Left kidney (tissue), 8 donors: Measurements from ENCODE around the gene RASD2. TPM values are rescaled to one million over a fixed set of nuclear protein-coding genes. Genes with fewer than 3 reads are reported as not detected.
"Not testable (repeated sequence)": the region's sequence is repeated elsewhere in the genome, so short reads cannot be mapped to it uniquely, and the experiment has no call there.

ENCODE experiments used
- DNase-seq: peaks from one replicate; pipeline ENCODE4 v3.0.0-alpha.2; 2013
- long read RNA-seq, 8 donors: transcript quantifications; one replicate each; lab custom pipeline, GENCODE V29; 2026
- polyA plus RNA-seq: library from polyadenylated mRNA; unstranded; fragments of 120-200 nt; gene quantifications from one replicate; pipeline ENCODE4 v1.2.1, GENCODE V29; 2013; ENCODE audit not compliant: insufficient read length

RASD2 gene
- 1.5 TPM for polyA plus RNA-seq
- long read RNA-seq, donor 1, partial matches to known transcripts = 0 of 2 reads
- long read RNA-seq, donor 1, other reads (novel, unspliced or antisense) = 0 of 2 reads
- long read RNA-seq, donor 2, partial matches to known transcripts = 0 of 2 reads
- long read RNA-seq, donor 2, other reads (novel, unspliced or antisense) = 0 of 2 reads
- long read RNA-seq, donor 3, partial matches to known transcripts = 0 of 1 reads
- long read RNA-seq, donor 3, other reads (novel, unspliced or antisense) = 0 of 1 reads
- long read RNA-seq, donor 4 = 0 reads
- long read RNA-seq, donor 5 = 0 reads
- long read RNA-seq, donor 6 = 0 reads
- long read RNA-seq, donor 7, partial matches to known transcripts = 0 of 2 reads
- long read RNA-seq, donor 7, other reads (novel, unspliced or antisense) = 0 of 2 reads
- long read RNA-seq, donor 8 = 0 reads

- DNase-seq = no peak
Measured at GRCh38 chr22:35540595-35541253, at the start of gene RASD2. TSS of gene RASD2 (plus strand) at chr22:35540831. CDS start at chr22:35546810, 5,979 bp downstream.

GRCh38 chr22:35491061-35491907, 49.3 kb upstream of the RASD2 start:
- DNase-seq = not testable (repeated sequence)

- no peak for DNase-seq
Measured at GRCh38 chr22:35491908-35492380, 48.7 kb upstream of the RASD2 start.

- no peak for DNase-seq
Measured at GRCh38 chr22:35493074-35493473, 47.6 kb upstream of the RASD2 start.

- DNase-seq = not testable (repeated sequence)
Measured at GRCh38 chr22:35495711-35496110, 44.9 kb upstream of the RASD2 start.

GRCh38 chr22:35496768-35497312, 43.8 kb upstream of the RASD2 start:
- no peak for DNase-seq

- no peak for DNase-seq
Measured at GRCh38 chr22:35498026-35498800, 42.4 kb upstream of the RASD2 start.

GRCh38 chr22:35502836-35503235, 37.8 kb upstream of the RASD2 start:
- no peak for DNase-seq

GRCh38 chr22:35505399-35506258, 35.0 kb upstream of the RASD2 start:
- no peak for DNase-seq

- DNase-seq = no peak
Measured at GRCh38 chr22:35506259-35506570, 34.4 kb upstream of the RASD2 start.

GRCh38 chr22:35507851-35508250, 32.8 kb upstream of the RASD2 start:
- not testable (repeated sequence) for DNase-seq

- DNase-seq = no peak
Measured at GRCh38 chr22:35509451-35509850, 31.2 kb upstream of the RASD2 start.

GRCh38 chr22:35509960-35510359, 30.7 kb upstream of the RASD2 start:
- DNase-seq = no peak

GRCh38 chr22:35510481-35510934, 30.1 kb upstream of the RASD2 start:
- DNase-seq = no peak

- DNase-seq = no peak
Measured at GRCh38 chr22:35510951-35511350, 29.7 kb upstream of the RASD2 start.

- DNase-seq = no peak
Measured at GRCh38 chr22:35514366-35514765, 26.3 kb upstream of the RASD2 start.

- DNase-seq = not testable (repeated sequence)
Measured at GRCh38 chr22:35515952-35516351, 24.7 kb upstream of the RASD2 start.

GRCh38 chr22:35516723-35517122, 23.9 kb upstream of the RASD2 start:
- DNase-seq = no peak

- no peak for DNase-seq
Measured at GRCh38 chr22:35517207-35517606, 23.4 kb upstream of the RASD2 start.
